ENCODE measurements around the gene L2HGDH. TPM values are rescaled to one million over a fixed set of nuclear protein-coding genes. Genes with fewer than 3 reads are reported as not detected.

The L2HGDH gene
- total RNA-seq, 1 donor = 3.3 TPM

DNA sequence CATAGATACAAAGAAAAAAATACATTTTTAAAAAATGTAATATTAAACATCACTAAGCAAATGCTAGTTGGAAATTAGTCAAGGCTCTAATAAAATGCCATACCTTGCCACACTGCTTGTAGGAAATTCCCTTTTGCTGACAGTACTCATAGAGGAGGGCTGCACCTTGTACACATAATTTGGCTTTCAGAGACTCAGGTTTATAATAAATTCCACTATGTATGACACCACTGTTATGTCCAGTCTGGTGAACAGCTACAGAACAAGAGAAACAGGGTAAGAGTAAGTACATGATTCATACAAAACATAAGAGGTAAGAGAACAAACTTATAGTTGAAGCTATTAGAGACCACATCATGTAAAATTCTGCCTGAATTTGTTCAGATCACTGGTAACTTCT is 10.1 kb downstream of the L2HGDH start:
- no peak overlapping the region for H3K4me3 ChIP-seq (ENCODE audit: low read depth, low read length)
- no peak for DNase-seq (ENCODE audit: low read depth)
- TF ChIP-seq, protein P1, sequence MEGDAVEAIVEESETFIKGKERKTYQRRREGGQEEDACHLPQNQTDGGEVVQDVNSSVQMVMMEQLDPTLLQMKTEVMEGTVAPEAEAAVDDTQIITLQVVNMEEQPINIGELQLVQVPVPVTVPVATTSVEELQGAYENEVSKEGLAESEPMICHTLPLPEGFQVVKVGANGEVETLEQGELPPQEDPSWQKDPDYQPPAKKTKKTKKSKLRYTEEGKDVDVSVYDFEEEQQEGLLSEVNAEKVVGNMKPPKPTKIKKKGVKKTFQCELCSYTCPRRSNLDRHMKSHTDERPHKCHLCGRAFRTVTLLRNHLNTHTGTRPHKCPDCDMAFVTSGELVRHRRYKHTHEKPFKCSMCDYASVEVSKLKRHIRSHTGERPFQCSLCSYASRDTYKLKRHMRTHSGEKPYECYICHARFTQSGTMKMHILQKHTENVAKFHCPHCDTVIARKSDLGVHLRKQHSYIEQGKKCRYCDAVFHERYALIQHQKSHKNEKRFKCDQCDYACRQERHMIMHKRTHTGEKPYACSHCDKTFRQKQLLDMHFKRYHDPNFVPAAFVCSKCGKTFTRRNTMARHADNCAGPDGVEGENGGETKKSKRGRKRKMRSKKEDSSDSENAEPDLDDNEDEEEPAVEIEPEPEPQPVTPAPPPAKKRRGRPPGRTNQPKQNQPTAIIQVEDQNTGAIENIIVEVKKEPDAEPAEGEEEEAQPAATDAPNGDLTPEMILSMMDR (IDR thresholded peaks at IDR 0.05; ENCODE audit: insufficient read depth, low read length) = no peak

DNA sequence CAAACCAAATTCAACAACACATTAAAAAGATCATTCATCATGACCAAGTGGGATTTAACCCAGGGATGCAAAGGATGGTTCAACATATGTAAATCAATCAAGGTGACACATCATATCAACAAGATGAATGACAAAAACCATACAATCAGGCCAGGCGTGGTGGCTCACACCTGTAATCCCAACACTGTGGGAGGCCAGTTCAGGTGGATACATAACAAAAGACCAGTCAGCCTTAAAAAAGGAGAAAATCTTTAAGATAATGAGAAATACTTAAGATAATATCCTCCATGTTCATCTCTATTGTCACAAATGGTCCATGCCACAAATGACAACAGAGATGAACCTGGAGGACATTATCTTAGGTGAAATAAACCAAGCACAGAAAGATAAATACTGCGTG is 12.4 kb downstream of the L2HGDH start:
- TF ChIP-seq, protein P1 (IDR thresholded peaks at IDR 0.05; ENCODE audit: insufficient read depth, low read length) = no peak
- no peak overlapping the region for H3K4me3 ChIP-seq (ENCODE audit: low read depth, low read length)
- DNase-seq (ENCODE audit: low read depth) = no peak

DNA sequence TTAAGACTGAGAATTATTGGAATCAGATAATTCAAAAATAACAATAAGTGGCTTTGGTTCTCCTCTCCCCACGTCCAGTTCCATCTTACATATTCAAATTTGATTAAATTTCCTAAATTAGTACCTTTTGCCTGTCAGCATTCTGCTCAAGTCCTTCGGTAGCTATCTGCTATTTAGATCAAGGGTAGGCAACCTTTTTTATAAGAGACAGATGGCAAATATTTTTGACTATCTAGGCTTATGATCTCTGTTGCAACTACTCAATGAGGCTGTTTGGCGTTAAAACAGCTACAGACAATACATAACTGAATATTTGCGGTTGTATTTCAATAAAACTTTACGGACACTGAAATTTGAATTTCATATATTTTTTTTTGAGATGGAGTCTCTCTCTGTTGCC is 21.7 kb downstream of the L2HGDH start:
- no peak overlapping the region for H3K4me3 ChIP-seq (ENCODE audit: low read depth, low read length)
- TF ChIP-seq, protein P1 (IDR thresholded peaks at IDR 0.05; ENCODE audit: insufficient read depth, low read length) = no peak
- no peak for DNase-seq (ENCODE audit: low read depth)

DNA sequence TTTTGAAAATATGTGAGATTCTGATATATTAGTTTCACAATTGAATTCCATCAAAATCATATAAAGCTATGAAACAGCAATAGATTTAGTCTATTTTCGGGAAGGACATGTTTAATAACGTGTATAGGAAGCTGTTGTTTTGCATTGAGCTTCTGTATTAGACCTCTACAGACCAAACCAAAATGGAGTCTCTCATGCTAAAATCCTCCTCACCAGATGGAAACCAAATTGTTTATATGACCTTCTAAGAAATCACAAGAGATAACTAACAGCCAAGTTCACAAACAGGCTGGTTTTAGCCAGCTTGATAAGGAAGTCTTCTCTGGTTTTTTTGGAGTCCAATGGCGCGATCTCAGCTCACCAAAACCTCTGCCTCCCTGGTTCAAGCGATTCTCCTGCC is 23.9 kb downstream of the L2HGDH start:
- TF ChIP-seq, protein P1 (IDR thresholded peaks at IDR 0.05; ENCODE audit: insufficient read depth, low read length) = no peak
- no peak for DNase-seq (ENCODE audit: low read depth)
- H3K4me3 ChIP-seq (ENCODE audit: low read depth, low read length) = no peak overlapping the region

DNA sequence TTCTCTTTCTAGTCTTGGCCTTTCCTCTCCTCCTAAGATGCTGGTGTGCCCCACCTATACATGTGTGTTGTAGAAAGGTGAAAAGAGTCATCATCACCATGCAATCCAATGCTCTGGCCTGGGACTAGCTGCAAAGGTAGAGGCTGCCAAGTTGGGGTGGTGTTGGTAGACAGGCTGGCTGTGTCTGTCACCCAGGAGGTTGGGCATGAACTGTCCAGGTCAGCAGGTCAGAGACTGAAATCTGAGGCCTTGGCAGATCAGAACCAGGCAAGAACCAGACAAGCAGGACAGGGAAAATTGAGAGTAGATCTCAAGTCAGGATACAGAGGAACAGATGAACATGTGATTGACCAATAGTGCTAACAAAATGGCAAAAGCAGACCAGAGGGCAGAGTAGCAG is 26.2 kb downstream of the L2HGDH start:
- H3K4me3 ChIP-seq (ENCODE audit: low read depth, low read length) = no peak overlapping the region
- DNase-seq (ENCODE audit: low read depth) = no peak
- TF ChIP-seq, protein P1 (IDR thresholded peaks at IDR 0.05; ENCODE audit: insufficient read depth, low read length) = no peak

DNA sequence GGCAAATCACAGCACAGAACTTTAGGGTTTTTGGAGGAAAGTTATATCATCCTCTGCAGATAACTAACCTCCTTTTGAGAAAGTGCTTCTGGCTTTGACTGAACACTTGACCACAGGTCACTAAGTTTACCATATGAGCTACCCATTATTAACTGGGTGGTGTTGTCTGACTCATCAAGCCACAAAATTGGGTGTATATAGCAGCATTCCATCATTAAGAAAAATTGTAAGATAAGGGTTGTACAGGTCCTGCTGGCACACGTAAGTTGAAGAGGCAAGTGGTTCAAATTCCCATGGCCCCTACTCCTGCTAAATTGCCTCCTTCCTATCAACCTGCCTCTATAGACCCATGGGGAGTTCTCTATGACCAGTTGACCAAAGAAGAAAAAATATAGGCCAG is 39.5 kb downstream of the L2HGDH start:
- no peak for DNase-seq (ENCODE audit: low read depth)
- TF ChIP-seq, protein P1 (IDR thresholded peaks at IDR 0.05; ENCODE audit: insufficient read depth, low read length) = no peak
- no peak overlapping the region for H3K4me3 ChIP-seq (ENCODE audit: low read depth, low read length)

DNA sequence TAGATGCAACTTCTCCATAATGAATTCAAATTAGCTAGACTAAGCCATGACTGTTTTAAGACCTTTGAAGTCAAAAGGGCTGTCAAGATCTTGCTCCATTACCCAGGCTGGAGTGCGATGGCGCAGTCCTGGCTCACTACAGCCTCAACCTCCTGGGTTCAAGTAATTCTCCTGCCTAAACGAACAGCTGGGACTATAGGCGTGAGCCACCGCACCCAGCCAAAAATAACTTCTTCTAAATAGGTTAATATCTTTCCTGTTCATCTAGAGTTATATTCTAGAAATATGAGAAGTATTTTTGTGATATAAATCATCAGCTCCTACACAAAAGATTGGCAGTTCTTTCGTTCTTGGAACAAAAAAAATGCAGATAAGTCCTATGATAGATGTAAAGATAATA is 41.1 kb downstream of the L2HGDH start:
- no peak overlapping the region for H3K4me3 ChIP-seq (ENCODE audit: low read depth, low read length)
- TF ChIP-seq, protein P1 (IDR thresholded peaks at IDR 0.05; ENCODE audit: insufficient read depth, low read length) = no peak
- DNase-seq (ENCODE audit: low read depth) = no peak

All from fibroblast of the aortic adventitia (primary cell).